DMS153 treated with DMSO at 0.1 percent for 48 hours (cell line): Measurements from ENCODE around the gene BTN2A1.
"Not testable (repeated sequence)": the region's sequence is repeated elsewhere in the genome, so short reads cannot be mapped to it uniquely, and the experiment has no call there.

ENCODE experiments used
- DNase-seq: peaks from one replicate; lab custom pipeline; 2025; ENCODE audit not compliant: unreplicated experiment; lab: John Stamatoyannopoulos, UW

The BTN2A1 gene

DNA sequence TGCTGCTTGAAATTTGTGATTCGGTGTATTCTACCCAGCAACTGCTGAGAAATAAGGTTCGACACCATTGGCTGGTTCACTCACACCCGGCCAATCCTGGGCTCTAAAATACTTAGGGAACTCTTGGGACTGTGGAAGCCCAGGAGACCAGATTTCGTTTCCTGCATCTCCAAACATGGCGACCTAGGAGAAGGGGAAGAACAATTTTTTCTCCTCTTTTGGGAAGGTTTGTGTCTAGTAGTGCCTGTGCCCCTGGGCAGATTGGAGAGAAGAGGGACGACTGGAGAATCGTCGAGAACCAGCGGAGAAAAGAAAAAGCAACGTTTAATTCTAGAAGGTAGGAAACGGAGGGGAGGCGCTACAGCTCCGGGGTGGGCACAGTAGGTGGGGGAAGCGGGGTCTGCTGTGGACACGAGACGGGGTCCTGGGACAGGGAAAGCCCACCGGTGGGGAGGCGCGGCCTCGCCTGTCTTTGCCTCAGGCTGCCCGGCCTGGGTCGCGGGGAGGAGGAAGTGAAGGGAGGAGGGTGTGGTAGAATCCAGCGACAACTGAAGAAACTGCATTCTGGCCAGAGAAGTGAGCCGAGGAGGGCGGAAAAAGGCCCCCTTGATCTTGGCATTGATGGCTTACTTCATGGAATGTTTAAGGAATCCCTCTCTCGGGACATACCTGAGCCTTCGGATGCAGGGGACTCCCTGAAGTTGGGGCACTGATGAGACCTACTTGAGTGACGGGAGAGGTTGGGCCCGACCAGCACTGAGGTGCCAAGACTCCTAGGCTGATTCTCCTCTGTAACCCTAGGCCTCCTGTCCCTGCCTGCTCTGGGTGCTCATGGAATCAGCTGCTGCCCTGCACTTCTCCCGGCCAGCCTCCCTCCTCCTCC, at the start of gene BTN2A1:
TSS of gene BTN2A1 (plus strand) at position 150 of the 883 bp plus-strand sequence. CDS start at position 832, 682 bp downstream.
- peak; percentile 72 for DNase-seq

DNA sequence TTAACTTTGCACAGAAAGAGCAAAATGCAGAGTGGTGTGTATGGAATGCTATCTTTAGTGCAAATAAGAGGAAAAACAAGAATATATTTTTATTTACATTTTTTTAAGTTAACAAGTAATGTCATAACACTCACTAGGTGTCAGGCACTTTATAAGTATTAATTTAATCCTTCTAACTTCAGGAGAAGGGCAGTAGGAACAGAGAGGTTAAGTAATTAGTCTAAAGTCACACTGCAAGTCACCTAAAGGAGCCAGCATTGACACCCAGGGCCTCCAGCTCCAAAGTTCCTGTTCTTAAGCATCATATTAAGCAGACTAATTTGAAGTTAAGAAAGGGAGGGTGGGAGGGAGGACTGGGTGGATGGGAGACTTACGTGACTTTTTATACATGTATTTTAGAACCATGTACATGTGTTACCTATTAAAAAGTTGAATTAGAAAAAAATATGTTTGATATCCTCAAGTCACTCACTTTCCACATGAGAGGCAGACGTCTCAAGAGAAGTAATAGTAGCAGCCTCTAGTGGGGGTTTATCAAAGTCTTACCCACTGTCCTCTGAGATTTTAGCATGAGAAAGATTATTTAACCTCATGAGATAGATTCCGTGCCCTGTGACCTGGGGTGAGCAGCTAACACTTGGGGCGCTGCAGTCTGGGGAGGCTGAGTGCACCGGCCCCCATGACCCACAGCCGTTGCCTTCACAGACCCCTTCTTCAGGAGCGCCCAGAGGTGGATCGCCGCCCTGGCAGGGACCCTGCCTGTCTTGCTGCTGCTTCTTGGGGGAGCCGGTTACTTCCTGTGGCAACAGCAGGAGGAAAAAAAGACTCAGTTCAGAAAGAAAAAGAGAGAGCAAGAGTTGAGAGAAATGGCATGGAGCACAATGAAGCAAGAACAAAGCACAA, 48.7 kb upstream of the BTN2A1 start:
- DNase-seq = no peak

DNA sequence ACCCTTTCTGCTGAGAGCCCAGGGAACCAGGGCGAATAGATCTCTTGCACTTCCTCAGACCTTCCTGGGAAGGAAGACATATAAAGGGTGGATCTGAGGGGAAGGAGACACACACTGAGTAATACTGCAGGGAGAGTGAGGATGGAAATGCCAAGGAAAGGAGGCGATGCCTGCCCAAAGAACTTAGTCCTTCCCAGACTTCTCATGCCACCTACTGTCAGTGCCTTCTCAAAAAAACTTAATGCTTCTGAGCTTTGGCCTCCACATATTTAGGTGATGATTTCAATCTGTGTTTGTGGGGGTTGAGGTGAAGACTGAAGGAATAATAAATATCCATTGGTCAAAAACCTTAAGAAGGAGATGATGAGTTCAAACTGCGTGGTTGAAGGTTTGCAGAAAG, 46.0 kb upstream of the BTN2A1 start:
- no peak for DNase-seq

DNA sequence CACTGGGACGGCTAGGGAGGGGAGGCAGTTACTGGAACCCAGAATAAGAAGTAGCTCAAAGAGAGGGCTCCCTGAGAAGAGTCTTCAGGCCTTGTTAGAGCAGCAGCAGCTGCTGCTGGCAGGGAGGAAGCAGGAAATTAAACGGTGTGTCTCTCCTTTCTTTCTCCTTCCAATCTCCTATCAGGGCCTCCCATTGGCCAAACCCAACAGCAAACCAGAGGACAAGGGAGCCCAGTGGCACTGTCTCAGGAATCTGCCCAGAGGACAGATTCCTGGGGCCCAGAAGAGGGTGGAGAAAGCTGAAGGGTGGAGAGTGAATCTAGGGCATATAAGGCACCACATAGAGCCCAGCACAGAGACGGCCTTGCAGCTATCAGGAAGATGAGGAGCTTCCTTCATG, 45.5 kb upstream of the BTN2A1 start:
- no peak for DNase-seq

DNA sequence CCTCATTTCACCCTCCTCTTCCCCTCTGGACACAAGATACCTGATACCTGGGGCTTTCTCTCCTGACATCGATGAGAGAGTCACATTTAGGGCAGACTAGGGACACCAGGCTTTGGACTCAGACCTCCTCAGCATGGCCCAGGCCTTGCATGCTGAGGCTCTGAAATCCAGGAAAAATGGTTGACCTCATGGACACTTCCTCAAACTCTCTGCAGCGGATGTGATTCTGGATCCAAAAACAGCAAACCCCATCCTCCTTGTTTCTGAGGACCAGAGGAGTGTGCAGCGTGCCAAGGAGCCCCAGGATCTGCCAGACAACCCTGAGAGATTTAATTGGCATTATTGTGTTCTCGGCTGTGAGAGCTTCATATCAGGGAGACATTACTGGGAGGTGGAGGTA, 44.8 kb upstream of the BTN2A1 start:
- no peak for DNase-seq

DNA sequence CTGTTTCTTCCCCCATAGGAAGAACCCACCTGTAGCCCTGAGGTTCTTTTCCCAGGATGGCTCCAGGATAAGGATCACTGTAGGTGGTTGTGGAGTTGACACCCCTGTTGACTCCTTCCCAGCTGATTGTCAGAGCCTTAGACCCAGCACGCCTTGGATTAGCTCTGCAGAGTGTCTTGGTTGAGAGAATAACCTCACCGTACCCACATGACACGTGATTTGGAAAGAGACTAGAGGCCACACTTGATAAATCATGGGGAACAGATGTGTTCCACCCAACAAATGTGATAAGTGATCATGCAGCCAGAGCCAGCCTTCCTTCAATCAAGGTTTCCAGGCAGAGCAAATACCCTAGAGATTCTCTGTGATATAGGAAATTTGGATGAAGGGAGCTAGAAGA, 43.5 kb upstream of the BTN2A1 start:
- no peak for DNase-seq

DNA sequence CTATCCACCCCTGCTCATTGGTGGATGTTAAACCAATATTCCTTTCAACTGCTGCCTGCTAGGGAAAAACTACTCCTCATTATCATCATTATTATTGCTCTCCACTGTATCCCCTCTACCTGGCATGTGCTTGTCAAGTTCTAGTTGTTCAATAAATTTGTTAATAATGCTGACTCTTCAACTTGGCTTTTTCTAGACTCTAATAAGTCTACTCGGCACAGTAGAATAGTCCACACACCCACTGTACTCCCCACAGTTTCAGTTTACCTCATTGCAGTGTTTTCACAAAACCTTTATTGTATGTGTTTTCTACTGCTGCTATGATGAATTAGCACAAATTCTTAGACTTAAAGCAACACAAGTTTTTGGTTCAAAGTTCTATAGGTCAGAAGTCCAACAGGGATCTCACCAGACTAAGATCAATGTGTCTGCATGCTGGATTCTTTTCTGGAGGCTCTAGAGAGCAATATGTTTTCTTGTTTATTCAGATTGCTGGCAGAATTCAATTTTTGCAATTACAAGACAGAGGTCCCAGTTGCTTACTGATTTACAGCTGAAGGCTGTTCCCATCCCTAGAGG, 42.6 kb upstream of the BTN2A1 start:
- DNase-seq = no peak

DNA sequence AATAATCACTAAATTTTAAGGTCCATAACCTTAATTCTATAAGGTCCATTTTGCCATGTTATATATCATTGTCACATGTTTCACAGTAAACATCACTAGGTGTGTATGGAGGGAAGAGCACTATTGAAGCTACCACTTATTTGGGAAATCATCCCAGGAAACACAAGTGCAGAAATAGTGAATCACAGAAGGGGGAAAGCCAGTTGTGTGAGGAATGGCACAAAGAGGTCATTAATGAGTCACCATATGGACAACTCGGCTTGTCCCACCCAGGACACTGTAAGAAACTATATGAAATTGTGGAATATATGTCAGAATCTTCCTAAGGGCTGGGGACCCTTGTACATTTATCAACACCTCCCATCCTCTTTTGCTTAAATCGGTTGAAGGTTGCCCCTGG, 42.0 kb upstream of the BTN2A1 start:
- DNase-seq = no peak

DNA sequence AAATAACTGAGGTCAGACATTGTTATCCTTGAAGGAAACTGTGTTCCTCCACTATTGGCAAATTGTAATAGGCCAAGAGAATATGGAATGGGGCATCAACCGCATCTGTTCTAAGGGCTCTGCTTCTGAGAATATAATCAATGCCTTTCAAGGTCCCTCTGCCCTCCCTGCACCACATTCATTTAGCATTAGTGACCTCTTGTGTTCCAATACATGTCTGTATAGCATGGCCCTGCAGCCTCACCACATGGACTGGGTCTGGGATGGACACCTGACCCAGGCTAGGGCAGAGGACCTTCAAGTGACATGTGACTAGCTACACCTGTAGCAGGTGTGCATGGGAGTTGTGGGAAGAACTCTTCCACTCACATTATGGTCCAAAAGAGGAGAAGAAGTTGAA, 41.5 kb upstream of the BTN2A1 start:
- DNase-seq = no peak

DNA sequence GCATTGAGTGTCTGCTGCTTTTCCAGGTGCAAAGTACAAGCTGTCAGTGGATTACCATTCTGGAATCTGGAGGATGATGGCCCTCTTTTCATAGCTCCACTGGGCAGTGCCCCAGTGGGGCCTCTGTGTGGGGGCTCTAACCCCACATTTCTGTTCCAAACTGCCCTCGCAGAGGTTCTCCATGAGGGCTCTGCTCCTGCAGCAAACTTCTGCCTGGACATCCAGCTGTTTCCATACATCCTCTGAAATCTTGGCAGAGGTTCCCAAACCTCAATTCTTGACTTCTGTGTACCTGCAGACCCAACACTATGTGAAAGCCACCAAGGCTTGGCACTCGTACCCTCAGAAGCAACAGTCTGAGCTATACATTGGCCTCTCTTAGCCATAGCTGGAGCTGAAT, 39.7 kb upstream of the BTN2A1 start:
- DNase-seq = not testable (repeated sequence)

DNA sequence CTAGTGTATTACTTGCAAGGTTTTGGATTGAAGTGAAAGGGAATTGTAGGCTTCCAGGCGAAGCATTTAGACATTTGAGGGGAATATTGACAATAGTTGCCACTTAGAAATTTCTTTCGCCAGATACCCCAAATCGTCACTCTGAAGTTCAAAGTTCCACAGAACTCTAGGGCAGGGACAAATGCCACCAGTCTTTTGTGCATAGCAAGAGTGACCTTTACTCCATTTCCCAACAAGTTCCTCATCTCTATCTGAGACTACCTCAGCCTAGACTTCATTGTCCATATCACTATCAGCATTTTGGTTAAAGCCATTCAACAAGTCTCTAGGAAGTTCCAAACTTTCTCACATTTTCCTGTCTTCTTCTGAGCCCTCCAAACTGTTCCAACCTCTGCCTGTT, 39.0 kb upstream of the BTN2A1 start:
- DNase-seq = not testable (repeated sequence)

DNA sequence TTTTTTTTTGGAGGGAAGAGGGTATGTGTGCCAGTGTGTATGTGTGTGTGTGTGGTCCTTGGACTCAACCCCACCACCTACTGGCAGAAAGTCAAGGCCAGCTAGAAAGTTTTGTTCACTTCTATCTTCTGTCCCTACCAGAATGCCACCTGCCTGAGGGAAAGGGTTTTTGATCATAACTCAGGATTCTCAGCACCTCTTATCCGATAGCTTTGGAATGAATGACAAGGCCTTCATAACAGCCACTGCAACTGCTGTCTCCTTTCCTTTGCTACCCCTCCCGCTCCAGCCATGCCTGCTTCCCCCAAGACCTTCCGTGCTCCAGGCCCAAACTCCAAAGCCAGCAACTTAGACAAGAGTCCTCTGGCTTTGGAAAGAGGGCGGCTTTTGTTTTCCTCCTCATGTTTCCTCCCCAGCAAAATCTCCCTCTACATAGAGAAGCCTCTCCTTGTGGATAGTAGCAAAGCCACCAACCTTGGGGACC, 37.0 kb upstream of the BTN2A1 start:
- no peak for DNase-seq

DNA sequence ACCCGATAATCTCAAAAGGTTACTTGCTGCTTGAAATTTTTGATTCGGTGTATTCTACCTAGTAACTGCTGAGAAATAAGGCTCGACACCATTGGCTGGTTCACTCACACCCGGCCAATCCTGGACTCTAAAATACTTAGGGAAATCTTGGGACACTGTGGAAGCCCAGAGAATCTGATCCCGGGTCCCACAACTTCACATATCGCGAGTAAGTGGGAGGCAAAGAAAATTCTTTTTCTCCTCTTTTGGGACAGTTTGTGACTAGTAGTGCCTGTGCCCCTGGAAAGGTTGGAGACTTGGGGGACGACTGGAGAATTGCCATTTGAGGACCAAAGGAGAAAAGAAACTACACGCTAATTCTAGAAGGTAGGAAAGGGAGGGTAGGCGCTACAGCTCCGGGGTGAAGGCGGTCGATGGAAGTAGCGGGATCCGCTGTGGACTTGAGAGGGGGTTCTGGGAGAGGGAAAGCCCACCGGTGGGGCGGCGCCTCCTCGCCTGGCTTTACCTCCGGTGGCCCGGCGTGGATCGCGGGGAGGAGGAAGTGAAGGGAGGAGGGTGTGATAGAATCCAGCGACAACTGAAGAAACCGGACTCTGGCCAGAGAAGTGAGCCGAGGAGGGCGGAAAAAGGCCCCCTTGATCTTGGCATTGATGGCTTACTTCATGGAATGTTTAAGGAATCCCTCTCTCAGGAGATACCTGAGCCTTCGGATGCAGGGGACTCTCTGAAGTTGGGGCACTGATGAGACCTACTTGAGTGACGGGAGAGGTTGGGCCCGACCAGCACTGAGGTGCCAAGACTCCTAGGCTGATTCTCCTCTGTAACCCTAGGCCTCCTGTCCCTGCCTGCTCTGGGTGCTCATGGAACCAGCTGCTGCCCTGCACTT, 36.3 kb upstream of the BTN2A1 start:
- peak; percentile 51 for DNase-seq

DNA sequence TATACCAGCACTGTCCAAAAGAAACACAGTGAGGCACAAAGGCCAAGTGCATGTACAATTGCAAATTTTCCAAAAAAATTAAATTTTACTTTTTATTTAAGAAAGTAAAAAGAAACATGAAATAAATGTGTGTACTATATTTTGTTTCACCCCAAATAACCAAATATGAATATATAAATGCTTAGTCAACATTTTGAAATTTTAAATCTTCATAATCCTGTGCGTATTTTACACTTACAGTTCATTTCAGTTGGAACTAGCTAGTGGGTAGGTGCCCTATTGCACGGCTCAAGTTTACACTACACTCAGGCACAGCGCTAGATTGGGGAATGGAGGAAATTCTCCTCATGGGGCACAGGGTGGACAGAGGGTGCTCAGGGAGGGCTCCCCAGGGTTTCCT, 35.4 kb upstream of the BTN2A1 start:
- DNase-seq = no peak

DNA sequence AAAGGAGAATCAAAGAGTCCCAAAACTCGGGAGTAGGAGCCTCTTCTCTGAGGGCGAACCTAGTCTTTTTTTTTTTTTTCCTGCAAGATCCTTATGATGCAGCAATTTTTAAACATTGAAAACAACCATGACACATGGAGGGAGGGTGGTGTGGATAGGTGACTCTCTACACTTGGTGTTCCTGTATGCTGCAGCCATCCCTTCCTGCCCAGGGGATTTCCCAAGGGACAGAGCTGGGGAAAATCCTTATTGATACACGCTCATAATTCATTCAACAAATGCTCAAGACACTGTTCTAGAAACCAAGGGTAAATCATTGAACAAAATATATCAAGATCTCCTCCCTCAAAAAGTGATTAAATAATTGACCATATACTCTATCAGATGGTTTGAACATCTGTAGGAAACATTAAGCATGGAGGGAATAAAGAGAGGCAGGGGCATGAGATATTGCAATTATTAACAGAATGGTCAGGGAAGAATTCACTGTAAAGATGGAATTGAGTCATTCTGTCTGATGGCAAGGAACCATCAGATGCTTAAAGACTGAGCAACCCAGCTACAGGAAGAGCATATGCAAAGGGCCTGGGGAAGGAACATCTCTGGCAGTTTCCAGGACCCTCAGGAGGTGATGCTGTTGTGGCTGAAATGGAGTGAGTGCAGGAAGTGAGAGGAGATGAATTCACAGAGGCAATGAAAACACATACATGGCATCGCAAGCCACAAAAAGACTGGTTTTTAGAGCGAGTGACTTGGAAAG, 30.9 kb upstream of the BTN2A1 start:
- no peak for DNase-seq

DNA sequence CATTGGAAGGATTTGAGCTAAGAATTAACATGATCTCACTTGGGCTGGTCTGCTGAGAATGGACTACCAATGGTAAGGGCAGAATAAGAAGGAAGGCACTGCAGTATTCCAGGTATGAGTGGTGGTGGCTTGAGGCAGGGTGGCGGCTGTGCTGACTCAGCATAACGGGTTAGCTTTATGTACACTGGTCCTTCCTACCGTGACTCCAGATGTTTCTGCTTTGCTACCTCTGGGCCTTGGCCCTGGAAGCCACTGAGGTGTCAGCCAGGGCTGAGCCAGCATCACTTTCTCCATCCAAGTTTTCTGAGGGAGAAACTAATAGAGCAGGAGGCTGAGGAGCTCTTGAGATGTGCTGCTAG, 30.3 kb upstream of the BTN2A1 start:
- DNase-seq = no peak

DNA sequence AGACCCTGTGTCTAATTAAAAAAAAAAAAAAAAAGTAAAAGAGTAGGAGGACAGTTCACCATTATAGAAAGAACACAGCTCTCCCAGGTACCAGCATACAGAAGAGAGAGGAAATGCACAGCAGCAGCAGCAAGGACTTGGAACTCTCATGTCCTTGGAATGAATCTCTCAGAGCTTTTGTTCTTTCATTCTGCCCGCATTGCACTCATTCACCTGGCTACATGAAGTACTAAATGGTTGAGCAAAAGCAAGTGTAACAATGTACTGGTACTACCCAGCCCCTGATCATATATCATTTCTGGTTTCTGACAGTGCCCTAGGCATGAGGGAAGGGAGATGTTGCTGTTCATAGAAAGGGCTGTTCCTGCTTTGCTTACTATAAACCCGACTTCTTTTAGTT, 29.5 kb upstream of the BTN2A1 start:
- DNase-seq = no peak

DNA sequence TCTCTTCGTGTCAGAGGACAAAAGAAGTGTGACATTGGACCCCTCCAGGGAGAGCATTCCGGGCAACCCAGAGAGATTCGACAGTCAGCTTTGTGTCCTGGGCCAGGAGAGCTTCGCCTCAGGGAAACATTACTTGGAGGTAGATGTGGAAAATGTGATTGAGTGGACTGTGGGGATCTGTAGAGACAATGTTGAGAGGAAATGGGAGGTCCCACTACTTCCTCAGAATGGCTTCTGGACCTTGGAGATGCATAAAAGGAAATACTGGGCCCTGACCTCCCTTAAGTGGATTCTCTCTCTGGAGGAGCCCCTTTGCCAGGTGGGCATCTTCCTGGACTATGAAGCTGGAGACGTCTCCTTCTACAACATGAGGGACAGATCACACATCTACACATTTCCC, 27.0 kb upstream of the BTN2A1 start:
- no peak for DNase-seq

DNA sequence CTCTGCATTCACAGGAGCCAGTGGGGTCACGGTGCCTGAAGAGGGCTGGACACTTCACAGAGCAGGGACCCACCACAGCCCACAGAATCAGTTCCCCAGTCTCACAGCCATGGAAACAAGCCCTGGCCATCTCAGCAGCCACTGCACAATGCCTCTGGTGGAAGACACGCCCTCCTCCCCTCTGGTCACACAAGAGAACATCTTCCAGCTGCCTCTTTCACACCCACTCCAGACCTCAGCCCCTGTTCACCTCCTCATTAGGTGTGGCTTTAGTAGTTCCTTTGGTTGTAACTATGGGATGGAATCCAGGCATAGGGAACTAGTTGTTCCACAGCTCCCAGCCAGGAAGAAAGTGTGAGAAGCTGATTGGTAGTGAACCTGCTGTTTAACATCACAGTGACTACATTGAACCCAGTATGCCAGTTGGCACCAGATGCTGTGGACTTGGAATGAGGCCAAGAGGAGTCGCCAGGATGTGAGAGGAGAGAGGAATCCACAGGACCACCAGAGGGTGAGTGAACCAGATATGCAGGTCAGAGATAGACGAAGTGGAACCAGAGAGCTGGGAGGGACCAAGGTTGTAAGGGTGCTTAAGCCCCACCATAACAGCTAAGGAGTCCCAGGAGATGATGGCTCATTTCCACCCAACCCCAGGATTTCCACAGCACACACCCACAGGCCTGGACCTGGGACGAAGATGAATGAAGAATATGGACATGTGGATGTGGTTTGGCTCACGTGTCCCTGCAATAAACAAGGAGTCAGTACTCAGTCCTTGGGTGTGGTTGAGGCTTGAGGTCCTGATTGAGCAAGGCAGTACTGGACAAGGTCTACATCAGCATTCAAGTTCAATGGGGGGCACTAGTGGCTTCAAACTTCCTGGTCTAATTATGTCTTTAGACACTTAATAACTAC, 26.2 kb upstream of the BTN2A1 start:
- DNase-seq = no peak
